Loucy (cell line): ENCODE data around the gene DNAH9.

Source experiments
- CTCF ChIP-seq: fragments of 200-600 bp; sonication (generic); conservative IDR thresholded peaks from 2 replicates; pipeline ENCODE4 v1.5.1; 2014; ENCODE audit warnings: mild to moderate bottlenecking, antibody characterized with exemption, low read length
- EZH2phosphoT487 ChIP-seq: fragments of 200-600 bp; IDR thresholded peaks from 2 replicates; pipeline ENCODE4 v1.6.1; 2018; ENCODE audit warnings: antibody characterized with exemption, mild to moderate bottlenecking, moderate library complexity, borderline replicate concordance

- no peak for TF ChIP-seq CTCF
- TF ChIP-seq EZH2phosphoT487: no peak
These were observed 17.6 kb upstream of the DNAH9 start for GRCh38 chr17:11580677-11581076.
